ENCODE data around the gene AMY2B. TPM values are rescaled to one million over a fixed set of nuclear protein-coding genes. Genes with fewer than 3 reads are reported as not detected.
"Not testable (repeated sequence)": the region's sequence is repeated elsewhere in the genome, so short reads cannot be mapped to it uniquely, and the experiment has no call there.

The AMY2B gene
- 20.8 TPM for total RNA-seq

GRCh38 chr1:103571289-103571688, at the start of gene AMY2B:
Gene AMY2B, plus strand, starts transcription at chr1:103571589. Its CDS starts 14 bp downstream, at chr1:103571603.
- DNase-seq: not testable (repeated sequence)

- DNase-seq: no peak
Observed at GRCh38 chr1:103523346-103523745, 48.0 kb upstream of the AMY2B start.

GRCh38 chr1:103525114-103525606, 46.2 kb upstream of the AMY2B start:
- DNase-seq: peak; percentile 1

- DNase-seq: peak; percentile 95
Observed at GRCh38 chr1:103525607-103526507, 45.5 kb upstream of the AMY2B start, which contains the start of gene RNPC3. Gene RNPC3, plus strand, starts transcription at chr1:103525699. Its CDS starts 372 bp downstream, at chr1:103526071.

- no peak for DNase-seq
Observed at GRCh38 chr1:103527331-103527730, 44.1 kb upstream of the AMY2B start.

- no peak for DNase-seq
Observed at GRCh38 chr1:103529746-103530145, 41.6 kb upstream of the AMY2B start.

GRCh38 chr1:103538226-103538625, 33.2 kb upstream of the AMY2B start:
- DNase-seq: no peak

GRCh38 chr1:103541431-103541830, 30.0 kb upstream of the AMY2B start:
- DNase-seq: no peak

- no peak for DNase-seq
Observed at GRCh38 chr1:103546496-103546895, 24.9 kb upstream of the AMY2B start.

GRCh38 chr1:103547840-103548239, 23.5 kb upstream of the AMY2B start:
- DNase-seq: no peak

GRCh38 chr1:103560427-103560826, 11.0 kb upstream of the AMY2B start:
- DNase-seq: no peak

- not testable (repeated sequence) for DNase-seq
Observed at GRCh38 chr1:103561124-103561523, 10.3 kb upstream of the AMY2B start.

- DNase-seq: no peak
Observed at GRCh38 chr1:103561643-103562395, 9.6 kb upstream of the AMY2B start.

GRCh38 chr1:103563056-103563455, 8.3 kb upstream of the AMY2B start:
- no peak for DNase-seq

GRCh38 chr1:103569493-103569892, 1.9 kb upstream of the AMY2B start:
- DNase-seq: no peak

GRCh38 chr1:103576065-103576464, 4.7 kb downstream of the AMY2B start:
- DNase-seq: no peak

- DNase-seq: not testable (repeated sequence)
Observed at GRCh38 chr1:103576784-103577183, 5.4 kb downstream of the AMY2B start.

GRCh38 chr1:103582464-103582863, 11.1 kb downstream of the AMY2B start:
- DNase-seq: no peak

GRCh38 chr1:103583887-103584286, 12.5 kb downstream of the AMY2B start:
- no peak for DNase-seq

GRCh38 chr1:103584537-103584936, 13.1 kb downstream of the AMY2B start:
- DNase-seq: no peak

- DNase-seq: not testable (repeated sequence)
Observed at GRCh38 chr1:103602740-103603139, 31.4 kb downstream of the AMY2B start.

- DNase-seq: no peak
Observed at GRCh38 chr1:103616362-103616761, 45.0 kb downstream of the AMY2B start.

GRCh38 chr1:103616994-103617477, 45.6 kb downstream of the AMY2B start, which contains the start of gene AMY2A:
Gene AMY2A, plus strand, starts transcription at chr1:103617427. Its CDS starts 14 bp downstream, at chr1:103617441.
- not testable (repeated sequence) for DNase-seq

All from skin of body (tissue), 2 donors.